ENCODE data around the gene SPATA16.
"Not testable (repeated sequence)": the region's sequence is repeated elsewhere in the genome, so short reads cannot be mapped to it uniquely, and the experiment has no call there.

SPATA16 gene

DNA sequence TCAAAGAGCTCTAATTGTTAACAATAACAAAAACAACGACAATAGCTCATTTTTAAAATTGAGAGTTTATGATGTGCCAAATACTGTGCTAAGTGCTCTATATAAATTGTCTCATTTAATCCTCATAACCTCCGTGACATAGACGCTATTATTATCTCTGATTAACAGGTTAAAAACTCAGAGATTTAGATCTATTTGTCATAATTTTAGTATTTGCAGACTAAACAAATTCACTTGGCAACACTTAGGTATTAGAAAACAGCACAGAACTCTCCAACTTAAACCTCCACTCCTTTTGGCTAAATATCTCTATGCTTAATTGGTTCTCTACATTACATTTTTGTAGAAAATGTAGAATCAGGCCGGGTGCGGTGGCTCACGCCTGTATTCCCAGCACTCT, 136.4 kb downstream of the SPATA16 start:
- DNase-seq (ENCODE audit: low read depth in 3 of 3), result no peak

DNA sequence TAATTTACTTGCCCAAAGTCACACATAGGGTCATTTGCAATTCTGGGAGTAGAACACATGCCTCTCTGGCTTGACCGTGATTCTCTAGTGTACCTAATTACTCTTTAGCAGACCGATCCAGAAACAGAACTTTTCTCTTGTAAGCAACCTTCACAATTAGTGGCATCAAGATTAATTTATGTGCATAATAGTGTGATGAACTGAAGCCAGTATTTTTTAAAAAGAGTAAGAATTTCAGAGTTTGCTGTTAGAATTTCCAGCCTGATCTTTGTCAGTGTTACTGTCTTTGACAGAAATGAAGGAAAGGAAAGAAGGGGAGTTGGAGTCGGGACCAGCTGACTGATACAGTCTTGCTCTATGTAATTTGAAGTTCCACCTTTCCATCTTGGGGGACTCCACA, 137.1 kb downstream of the SPATA16 start:
- no peak for DNase-seq (ENCODE audit: low read depth in 3 of 3)

DNA sequence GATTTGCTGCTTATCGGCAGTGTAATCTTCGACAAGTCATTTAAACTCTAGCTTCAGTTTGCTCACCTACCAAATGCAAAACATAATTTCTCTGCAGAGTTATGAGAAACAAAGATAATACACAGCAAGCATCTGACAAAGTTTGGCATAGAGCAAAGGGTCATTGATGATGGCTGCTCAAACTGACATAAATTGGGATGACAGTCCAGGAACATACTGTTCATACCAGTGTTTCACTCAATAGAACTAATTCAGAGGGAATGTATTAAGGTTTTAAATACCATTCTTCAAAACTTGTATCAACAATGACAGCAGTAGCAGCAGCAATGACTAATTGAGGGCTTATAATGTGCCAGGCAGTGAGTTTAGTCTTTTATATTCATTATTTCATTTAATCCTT, 137.6 kb downstream of the SPATA16 start:
- no peak for DNase-seq (ENCODE audit: low read depth in 3 of 3)

DNA sequence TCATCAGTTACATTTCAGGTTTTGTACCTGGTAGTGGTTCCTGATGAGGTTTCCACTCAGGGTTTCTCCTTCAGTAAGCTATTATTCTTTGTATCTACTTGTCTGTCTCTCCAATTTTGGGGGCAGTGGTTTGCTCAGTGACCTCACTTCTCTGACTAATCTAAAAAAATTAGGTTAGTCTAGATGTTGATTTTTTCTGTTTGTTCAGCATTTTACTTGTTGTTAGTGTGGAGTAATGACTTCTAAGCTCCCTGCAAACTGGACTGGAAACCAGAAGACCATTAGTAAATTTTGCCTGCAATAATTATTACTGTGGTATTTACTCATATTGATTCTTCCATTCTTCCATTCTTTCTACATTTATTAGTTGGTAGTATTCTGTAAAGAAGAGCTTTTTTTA, 139.4 kb downstream of the SPATA16 start:
- no peak for DNase-seq (ENCODE audit: low read depth in 3 of 3)

DNA sequence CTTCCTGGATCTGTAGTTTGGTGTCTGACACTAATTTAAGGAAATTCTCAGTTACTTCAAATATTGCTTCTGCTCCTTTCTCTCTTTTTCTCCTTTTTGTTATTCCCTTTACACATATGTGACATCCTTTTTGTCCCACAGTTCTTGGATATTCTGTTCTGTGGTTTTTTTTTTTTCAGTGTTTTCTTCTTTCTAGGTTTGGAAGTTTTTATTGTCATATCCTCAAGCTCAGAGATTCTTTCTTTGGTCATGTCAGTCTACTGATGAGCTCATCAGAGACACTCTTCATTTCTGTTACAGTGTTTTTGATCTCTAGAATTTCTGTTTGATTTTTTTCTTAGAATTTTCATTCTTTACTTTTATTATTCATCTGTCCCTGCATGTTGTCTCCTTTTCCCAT, 140.5 kb downstream of the SPATA16 start:
- DNase-seq (ENCODE audit: low read depth in 3 of 3), result no peak

DNA sequence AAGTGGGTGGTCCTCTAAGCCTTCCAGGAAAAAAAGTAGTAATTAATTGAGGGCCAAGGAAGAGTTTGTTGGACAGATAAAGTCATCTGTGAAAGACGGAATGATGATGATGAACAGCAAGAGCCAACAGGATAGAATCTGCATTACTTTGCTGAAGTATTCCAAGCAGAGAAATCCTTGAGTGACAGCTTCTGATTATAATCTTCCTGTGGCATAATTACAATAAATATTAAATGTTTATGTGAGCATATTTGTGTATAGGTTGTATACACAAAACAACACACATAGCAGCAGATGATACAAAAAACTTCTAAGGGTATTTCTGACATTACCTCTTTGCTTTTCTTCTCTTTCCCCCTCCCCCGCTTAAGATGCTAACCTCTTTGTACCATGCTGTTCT, 147.6 kb downstream of the SPATA16 start:
- DNase-seq (ENCODE audit: low read depth in 3 of 3), result no peak

DNA sequence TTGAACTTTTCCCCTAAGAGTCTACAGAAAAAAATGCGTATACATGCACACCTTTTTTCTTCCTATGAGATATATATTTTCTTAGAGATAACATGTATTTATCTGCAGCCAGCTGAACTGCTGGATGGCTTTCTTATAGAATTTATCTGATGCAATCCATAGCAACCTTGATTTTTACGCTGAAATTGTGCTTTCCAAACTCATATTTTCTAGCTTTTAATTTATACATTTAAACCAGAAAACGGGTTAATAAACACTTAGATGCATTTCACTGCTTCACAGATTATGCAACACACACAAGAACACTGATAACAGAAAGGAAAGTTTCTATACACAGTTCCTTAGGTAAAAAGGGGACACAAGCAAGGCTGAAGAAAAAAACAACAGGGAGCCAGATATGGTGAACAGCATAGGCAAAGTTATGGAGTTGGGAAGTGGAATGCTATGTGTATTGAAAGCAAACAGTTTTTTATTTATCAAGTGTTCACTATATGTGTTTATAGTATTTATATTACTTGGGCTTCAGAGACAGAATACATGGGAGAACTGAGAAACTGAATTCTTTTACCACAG, 149.5 kb downstream of the SPATA16 start:
- no peak for DNase-seq (ENCODE audit: low read depth in 3 of 3)

DNA sequence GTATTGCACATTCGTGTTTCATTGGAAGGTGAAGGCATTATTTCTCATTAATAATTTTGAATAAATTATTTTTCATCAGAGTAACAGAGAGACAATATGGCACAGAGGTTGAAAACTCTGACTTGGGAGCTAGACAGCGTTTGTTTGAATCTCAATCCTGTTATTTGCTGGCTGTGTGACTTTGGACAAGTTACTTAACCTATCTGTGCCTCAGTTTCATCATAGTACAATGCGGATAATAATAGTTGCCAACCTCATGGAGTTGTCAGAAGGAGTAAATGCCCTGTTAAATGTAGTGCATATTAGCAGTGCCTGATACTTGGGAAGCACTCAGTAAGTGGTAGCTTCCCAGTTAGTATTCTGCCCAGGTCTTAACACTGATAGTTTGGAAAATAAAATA, 151.7 kb downstream of the SPATA16 start:
- DNase-seq (ENCODE audit: low read depth in 3 of 3), result no peak

DNA sequence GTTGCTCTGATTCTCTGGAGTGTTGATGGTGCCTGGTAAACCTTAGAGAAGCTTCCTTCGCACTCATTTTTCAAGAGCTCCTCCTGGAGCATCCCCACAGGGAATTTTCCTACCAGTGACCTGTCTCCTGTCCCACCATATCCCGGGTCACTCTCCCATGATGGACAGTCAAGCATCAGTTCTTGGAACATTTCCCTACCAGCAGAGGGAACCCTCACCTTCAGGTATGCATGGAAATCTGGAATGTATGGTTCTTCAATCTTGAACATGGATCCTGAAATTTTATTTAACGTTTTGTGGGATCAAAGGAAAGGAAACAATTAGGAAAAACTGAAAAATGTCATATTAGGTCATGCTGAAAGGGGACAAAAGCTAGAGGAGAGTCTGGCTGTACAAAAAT, 153.8 kb downstream of the SPATA16 start:
- DNase-seq (ENCODE audit: low read depth in 3 of 3), result no peak

DNA sequence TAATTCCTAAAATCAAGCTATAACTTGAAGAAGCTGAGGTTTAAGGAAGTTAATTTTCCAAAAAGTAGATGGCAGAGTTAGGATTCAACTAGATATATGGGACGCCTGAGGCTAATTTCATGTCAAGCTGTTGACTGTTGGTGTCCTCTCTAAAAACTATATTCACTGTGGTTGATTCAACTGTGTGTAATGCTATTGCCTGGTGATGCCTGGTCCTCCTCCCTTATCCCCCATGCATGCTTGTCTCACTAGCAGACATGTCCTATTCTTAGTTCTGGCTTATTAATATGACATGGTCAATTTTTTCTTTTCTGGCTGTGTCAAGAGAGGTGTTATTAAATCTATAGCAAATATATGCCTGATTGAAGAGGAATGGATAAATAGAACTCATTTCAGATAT, 156.1 kb downstream of the SPATA16 start:
- no peak for DNase-seq (ENCODE audit: low read depth in 3 of 3)

DNA sequence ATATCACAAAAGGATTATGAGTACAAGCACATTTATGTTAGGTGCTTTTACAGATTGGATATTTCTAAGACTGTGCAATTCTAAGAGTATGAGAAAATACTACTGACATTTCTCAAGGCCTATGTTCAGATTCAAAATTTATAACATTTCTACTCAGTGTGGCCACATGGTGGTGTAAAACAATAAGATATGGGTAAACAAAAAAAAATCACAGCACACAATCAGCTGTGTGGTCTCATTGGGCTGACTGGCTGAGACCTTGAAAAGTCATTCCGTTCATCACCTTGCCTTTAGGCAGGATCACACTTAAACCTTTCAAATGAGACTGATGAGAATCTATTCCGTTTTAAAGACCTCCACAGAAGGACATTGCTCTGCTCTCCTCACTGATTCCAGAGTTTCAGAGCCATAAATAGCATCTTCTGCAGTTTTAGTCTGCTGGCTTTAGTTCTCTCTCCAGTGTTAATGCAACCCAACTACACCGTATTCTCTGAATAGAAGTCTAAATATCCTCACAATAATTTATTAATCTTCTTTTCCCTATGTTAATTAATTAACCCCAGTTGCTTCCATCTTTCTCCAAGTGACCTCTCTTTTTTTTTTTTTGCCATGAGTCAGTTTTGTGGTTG, 158.2 kb downstream of the SPATA16 start:
- DNase-seq (ENCODE audit: low read depth in 3 of 3), result no peak

DNA sequence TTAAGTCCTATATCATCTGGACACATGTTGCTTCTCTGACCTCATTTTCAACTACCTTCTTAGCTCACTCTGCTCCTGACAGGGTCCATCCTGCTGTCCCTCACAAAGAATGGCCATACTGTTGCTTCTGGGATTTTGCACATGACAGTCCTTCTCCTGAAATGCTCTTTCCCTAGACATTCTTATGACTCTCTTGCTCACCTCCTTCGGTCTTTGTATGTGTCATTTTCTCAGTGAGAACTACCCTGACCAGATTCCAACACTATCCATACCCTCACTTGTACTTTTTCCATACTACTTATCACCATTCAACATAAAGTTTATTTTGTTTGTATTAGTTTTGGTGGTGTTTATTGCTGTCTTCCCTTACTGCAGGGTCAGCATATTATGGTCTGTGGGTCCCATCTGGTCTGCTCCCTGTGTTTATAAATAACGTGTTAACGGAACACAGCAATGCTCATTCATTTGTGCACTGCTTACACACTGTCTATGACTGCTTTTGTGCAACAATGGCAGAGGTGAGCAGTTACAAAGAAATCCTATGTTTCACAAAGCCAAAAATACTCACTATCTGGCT, 159.5 kb downstream of the SPATA16 start:
- DNase-seq (ENCODE audit: low read depth in 3 of 3), result no peak

DNA sequence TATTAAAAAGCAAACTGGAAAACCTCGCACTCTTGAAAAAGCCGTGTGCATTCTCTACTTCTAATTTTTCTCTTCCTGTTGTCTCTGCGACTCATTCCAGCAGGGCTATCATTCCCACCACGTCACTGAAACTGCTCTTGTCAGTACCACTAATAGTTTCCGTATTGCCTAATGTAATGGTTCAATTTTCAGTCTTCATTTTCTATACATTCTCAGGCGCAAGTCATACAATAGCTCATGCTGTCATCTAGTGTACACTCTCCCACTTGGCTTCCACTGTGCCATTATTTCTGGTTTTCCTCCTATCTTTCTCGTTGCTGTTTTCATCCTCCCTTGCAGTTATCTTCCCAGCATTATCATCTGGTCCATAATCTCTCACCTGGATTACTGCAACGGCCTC, 160.2 kb downstream of the SPATA16 start:
- DNase-seq (ENCODE audit: low read depth in 3 of 3), result no peak

DNA sequence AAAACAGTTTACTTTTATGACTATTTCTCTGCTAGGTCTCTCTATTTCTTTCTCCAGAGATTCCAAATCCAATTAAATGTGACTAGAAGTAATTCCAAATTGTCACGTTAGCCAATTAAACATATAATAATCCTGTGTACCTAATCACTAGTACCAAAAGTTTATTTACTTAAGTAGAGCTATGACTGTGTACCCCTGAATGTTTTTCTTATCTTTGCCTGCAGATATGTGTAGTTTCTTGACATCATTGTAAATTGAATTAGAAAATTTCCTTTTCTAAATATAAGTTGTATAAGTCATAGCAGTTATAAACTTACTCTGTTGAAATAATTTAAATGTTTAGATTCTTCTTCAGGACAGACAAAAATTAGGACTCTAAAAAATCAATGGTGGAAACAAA, 163.3 kb downstream of the SPATA16 start:
- no peak for DNase-seq (ENCODE audit: low read depth in 3 of 3)

DNA sequence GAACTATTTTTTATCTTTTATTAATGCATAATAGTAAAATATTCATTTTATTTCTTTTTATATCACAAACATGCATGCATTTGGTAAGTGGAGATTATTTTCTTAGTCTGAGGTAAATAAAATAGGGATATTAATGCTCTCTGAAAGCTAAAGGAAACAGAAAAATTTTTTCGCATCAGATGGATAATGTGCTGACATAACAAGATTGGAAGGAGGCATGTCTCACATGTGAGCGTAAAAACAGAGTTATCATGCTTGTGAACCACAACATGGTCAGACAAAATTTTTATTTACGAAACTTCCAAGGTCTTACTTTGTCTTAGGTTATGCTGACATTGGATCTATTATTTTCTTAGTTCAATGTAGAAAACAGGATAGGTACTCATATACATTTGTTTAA, 166.1 kb downstream of the SPATA16 start:
- DNase-seq (ENCODE audit: low read depth in 3 of 3), result no peak

DNA sequence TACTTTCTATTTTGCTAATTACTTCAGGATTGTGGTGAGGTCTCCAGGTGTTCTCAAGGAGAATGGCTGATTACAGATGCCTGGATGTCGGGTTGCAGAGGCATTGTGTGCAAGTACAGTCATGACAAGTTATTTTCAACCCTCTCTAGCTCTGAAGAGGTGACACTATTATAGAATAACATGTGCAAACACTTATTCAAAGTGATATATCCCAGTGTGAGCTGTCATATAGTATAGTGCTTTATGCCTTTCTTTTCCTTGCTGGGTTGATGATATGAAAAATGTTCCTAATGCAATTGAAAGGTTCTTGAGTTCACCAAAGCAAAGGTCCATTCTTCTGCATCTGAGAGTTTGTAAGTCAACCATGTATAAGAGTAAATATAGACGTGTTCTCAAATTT, 167.2 kb downstream of the SPATA16 start:
- no peak for DNase-seq (ENCODE audit: low read depth in 3 of 3)

DNA sequence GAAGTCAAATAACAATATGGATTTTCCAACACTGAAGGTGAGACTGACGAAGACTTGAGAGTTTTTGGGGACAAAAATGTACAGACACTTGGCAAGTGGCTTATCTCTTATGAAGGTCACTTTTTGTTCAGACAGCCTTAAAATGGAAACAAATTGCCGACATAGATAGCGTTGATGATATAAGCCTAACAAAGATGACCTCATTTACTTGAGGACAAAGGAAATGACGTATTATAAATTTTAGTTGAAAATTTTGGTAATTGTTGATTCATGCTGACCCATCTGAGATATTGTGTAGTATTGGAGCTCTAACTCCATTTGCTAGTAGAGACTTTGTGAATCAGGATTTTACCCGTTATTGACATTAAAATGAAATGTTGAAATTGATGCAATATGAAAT, 168.3 kb downstream of the SPATA16 start:
- no peak for DNase-seq (ENCODE audit: low read depth in 3 of 3)

DNA sequence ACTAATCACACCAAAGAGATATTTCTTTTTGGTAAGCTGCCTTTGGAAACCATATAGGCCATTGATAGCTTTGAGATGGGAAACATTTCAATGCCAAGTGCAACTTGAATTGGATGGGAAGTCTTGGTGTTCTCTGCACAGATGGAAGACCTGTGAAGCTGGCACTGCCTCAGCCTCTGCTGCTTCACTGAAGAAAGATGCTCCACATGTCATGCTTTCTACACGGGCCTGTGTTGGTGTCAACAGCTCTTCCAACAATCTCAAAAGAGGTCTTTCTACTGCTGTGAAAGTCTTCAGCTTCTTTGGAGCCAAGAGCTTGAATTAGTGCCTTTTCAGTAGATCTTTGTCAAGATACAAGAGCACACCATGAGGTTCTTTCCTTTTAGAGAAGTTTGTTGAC, 169.0 kb downstream of the SPATA16 start:
- no peak for DNase-seq (ENCODE audit: low read depth in 3 of 3)

DNA sequence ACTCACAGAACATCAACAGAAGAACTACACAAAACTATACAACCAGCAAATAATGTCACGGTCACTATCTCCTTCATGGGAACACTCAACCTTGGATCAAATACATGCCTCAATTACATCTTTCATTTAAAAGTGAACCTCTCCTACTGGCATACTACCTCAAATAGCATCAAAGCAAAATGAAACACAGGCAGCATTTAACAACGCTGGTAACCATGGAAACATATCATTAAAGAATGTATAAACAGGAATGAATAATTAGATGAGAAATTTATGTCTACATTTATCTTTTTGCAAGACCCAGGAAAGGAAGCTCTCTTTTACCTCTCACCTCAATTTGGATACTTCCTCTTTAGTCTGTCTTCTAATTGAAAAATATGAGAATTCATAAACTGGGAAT, 172.4 kb downstream of the SPATA16 start:
- DNase-seq (ENCODE audit: low read depth in 3 of 3), result no peak

DNA sequence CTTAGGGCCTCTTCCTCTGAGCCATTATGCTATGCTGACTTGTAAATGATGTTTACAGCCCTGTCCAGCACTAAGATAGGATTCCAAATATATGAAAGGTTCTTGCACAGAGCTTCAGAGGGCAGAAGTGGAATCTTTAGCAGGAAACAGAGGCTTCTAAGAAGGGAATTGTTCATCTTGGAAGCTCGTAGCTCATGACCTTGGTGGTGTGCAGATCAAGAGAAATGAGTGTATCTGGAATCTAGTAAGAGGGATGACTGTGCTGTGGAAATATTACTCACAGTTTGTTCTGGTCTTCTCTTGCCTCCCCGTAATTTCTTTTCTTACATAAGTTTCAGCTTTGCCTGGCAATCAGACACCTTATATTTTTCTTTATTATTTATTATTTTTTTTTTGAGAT, 175.8 kb downstream of the SPATA16 start:
- no peak for DNase-seq (ENCODE audit: low read depth in 3 of 3)

DNA sequence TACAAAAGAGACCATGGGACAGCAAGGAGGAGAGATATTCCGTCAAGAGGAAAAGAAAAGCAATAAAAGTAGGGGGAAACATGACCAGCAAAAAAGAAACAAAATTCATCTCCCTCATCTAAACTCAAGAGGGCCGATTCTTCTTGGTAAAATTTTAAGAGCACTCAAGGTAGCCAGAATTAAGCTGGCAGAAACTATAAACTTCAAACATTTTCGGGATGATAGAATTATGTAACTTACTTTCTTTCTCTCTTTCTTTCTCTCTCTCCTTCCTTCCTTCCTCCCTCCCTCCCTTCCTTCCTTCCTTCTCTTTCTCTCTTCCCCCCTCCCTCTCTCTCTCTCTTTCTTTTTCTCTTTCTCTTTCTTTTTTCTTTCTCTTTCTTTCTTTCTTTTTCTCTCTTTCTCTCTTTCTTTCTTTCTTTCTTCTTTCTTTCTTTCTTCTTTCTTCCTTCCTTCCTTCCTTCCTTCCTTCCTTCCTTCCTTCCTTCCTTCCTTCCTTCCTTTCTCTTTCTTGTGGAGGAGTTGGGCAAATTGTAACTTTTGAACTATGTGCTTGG, 180.3 kb downstream of the SPATA16 start:
- DNase-seq (ENCODE audit: low read depth in 3 of 3), result not testable (repeated sequence)

DNA sequence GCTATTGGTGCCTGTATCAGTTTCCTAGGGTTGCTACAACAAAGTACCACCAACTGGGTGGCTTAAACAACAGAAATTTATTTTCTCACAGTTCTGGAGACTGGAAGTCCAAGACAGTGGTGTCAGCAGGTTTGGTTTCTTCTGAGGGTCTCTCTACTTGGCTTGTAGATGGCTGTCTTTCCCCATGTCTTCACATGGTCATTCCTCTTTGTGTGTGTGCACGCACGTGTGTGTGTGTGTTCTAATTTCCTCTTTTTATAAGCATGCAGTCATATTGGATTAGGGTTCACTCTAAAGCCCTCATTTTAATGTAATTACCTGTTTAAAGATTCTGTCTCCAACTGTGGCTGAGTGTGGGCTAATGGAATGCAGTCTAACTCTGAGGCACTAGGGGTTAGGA, 182.5 kb downstream of the SPATA16 start:
- no peak for DNase-seq (ENCODE audit: low read depth in 3 of 3)

DNA sequence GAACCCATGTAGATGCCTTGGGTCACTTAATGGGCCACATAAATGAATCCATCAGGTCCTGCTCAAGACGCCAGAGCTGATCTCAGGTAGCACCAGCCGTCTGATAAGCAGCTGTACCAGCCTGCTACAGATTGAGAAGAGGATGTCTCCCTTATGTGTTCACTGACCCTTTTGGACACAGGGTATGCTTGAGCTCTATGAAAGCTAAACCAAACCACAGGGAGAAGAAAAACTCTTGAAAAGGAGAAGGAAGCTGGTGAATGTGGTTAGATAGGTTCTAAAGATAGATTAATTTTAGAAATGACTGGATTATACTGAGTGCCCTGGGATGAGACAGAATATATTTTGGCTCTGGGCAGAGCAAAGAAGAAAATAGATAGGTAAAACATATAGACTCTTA, 187.5 kb downstream of the SPATA16 start:
- DNase-seq (ENCODE audit: low read depth in 3 of 3), result no peak

DNA sequence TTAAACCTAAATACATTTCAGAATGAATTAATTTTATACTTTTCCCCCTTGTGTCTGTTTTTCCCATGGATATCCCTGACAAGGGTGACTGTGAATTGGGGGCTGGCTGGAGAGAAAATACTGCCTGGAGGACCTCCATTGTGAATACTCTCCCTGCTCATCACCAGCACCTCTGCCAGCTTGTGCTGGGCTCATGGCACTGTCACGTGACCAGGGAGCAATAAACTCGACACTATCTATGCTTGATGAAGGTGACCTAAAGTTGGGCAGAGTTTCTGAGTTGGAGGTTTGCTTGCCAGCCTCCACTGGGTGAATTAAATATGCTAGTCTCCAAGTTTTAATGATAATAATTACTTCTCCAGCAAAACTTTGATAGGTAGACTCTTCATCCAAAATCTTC, 189.5 kb downstream of the SPATA16 start:
- DNase-seq (ENCODE audit: low read depth in 3 of 3), result no peak

Measured in stimulated activated CD4-positive, alpha-beta T cell treated with anti-CD3 and anti-CD28 coated beads, TNF-alpha, amount 100 ng/mL, for 48 hours (primary cell).